Panc1 (cell line): ENCODE results near the gene USP48.

Experiments
- POLR2AphosphoS5 ChIP-seq: IDR thresholded peaks from 2 replicates; pipeline ENCODE4 v1.6.1; 2012; ENCODE audit warnings: mild to moderate bottlenecking, low read depth, low read length, moderate library complexity
- TF ChIP-seq, protein P1 (sequence below): fragments of 450-650 bp; IDR thresholded peaks from 2 replicates; pipeline ENCODE4 v1.5.1; 2017; ENCODE audit warnings: mild to moderate bottlenecking

DNA sequence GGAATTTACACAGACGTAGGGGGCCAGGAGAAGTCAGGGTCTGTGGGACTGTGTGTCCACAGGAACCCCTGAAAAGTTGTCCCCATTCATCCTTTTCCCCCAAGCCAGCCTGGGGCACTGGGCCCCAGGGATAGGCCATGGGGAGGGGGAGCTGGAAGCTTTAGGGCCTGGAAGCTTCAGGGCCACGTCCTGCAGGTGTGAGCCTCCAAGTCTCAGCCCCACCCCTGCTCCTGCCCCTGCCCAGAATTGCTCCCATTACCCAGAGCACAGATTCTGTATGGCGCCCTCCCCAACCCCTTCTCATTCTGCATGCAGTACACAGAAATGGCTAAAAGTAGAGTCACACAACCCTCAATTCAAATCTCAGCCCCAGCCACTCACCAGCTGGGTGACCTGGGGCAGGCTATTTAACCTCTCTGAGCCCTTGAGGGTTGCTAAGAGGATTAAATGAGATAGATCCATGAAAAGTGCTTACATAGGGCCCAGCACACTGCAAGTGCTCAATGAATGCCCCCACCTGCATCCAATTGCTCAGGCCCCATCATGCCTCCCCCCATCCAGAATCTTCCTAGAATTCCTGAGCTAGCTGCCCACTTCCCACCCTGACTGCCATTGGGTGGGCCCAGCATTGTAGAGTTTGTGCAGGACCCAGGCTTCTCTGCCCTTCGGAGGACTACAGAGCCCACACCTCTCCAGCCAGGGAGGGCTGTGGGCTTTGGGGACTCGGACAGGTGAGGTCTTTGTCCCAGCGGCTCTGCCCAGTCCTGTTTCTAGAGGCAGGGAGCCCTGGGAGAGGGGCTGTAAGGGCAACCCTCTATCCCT lies 120.3 kb downstream of the USP48 start:
- TF ChIP-seq, protein P1, sequence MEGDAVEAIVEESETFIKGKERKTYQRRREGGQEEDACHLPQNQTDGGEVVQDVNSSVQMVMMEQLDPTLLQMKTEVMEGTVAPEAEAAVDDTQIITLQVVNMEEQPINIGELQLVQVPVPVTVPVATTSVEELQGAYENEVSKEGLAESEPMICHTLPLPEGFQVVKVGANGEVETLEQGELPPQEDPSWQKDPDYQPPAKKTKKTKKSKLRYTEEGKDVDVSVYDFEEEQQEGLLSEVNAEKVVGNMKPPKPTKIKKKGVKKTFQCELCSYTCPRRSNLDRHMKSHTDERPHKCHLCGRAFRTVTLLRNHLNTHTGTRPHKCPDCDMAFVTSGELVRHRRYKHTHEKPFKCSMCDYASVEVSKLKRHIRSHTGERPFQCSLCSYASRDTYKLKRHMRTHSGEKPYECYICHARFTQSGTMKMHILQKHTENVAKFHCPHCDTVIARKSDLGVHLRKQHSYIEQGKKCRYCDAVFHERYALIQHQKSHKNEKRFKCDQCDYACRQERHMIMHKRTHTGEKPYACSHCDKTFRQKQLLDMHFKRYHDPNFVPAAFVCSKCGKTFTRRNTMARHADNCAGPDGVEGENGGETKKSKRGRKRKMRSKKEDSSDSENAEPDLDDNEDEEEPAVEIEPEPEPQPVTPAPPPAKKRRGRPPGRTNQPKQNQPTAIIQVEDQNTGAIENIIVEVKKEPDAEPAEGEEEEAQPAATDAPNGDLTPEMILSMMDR, result no peak
- TF ChIP-seq POLR2AphosphoS5, result no peak
